ENCODE results near the gene CD99L2.
"Not testable (repeated sequence)": the region's sequence is repeated elsewhere in the genome, so short reads cannot be mapped to it uniquely, and the experiment has no call there.

CD99L2 gene

GRCh38 chrX:150896632-150897031, 1.8 kb downstream of the CD99L2 start:
- DNase-seq (ENCODE audit: low read depth) = no peak

GRCh38 chrX:150893936-150894335, 4.5 kb downstream of the CD99L2 start:
- no peak for DNase-seq (ENCODE audit: low read depth)

DNA sequence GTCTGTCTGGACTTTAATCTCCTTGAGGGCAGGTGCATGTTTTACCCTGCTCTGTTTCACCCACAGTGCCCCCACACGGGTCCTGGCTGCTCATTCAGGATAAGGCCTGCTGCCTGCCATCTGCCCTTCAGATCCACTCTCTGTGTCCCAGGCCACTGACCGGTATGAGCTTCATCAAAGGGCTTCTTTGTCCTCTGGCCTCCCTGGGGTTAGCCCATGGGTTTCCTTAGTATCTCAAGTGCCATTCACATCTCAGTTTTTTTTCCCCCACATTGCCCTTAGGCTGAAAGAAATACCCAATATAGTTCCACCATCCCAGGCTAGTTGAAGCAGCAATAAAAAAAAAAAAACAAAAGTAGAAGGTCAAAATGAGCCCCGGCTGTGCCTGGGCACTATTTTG, 9.3 kb downstream of the CD99L2 start:
- no peak for DNase-seq (ENCODE audit: low read depth)

GRCh38 chrX:150887906-150888465, 10.5 kb downstream of the CD99L2 start:
- DNase-seq (ENCODE audit: low read depth) = no peak

- not testable (repeated sequence) for DNase-seq (ENCODE audit: low read depth)
Measured at GRCh38 chrX:150887268-150887667, 11.2 kb downstream of the CD99L2 start.

GRCh38 chrX:150886381-150886780, 12.1 kb downstream of the CD99L2 start:
- no peak for DNase-seq (ENCODE audit: low read depth)

DNA sequence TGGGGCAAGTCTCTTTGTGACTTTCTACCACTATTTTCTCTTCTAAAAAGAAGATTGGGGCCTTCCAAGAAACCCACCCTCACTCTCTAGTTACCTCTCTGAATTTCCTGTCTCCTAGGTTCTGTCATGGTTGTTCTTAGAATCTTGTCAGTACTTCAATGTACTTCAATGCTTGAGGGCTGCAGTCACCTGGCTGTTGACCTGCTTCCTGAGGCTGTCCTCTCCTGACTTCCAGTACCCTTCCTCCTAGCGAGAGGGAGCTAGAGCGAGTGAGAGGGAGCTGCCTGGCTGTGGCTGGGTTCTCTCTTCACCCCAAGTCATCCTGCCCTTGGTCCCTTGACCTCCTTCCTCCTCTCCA, 17.7 kb downstream of the CD99L2 start:
- DNase-seq (ENCODE audit: low read depth) = no peak

DNA sequence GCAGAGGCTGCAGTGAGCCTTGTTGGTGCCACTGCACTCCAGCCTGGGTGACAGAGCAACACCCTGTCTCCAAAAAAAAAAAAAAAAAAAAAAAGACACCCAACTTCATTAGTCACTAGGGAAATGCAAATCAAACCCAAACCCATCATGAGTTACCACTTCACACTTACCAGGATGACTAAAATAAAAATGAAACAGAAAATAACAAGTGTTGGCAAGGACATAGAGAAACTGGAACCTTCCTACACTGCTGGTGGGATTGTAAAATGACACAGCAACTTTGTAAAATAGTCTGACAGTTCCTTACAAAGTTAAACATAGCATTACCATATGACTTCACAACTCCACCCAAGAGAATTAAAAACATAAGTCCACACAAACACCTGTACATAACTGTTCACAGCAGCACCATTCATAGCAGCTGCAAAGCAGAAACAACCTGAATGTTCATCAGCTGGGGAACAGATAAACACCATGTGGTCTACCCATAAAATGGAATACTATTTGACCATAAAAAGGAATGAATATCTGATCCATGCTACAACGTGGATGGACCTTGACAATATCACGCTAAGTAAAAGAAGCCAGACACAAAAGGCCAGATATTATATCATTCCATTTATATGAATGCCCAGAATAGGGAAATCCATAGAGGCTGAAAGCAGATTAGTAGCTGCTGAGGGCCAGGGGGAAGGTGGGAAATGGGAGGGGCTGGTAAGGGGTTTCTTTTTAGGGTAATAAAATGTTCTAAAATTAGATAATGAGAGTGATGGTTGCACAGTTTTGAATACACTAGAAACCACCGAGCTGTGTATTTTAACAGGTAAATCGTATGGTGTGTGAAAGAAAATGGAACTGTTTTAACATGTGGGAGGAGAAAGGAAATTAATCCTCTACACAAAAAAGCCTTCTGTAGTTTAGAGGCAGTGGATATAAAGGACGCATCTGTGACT, 18.3 kb downstream of the CD99L2 start:
- no peak for DNase-seq (ENCODE audit: low read depth)

GRCh38 chrX:150875621-150876020, 22.8 kb downstream of the CD99L2 start:
- DNase-seq (ENCODE audit: low read depth) = not testable (repeated sequence)

- DNase-seq (ENCODE audit: low read depth) = no peak
Measured at GRCh38 chrX:150874448-150874847, 24.0 kb downstream of the CD99L2 start.

GRCh38 chrX:150873616-150874015, 24.9 kb downstream of the CD99L2 start:
- DNase-seq (ENCODE audit: low read depth) = no peak

DNA sequence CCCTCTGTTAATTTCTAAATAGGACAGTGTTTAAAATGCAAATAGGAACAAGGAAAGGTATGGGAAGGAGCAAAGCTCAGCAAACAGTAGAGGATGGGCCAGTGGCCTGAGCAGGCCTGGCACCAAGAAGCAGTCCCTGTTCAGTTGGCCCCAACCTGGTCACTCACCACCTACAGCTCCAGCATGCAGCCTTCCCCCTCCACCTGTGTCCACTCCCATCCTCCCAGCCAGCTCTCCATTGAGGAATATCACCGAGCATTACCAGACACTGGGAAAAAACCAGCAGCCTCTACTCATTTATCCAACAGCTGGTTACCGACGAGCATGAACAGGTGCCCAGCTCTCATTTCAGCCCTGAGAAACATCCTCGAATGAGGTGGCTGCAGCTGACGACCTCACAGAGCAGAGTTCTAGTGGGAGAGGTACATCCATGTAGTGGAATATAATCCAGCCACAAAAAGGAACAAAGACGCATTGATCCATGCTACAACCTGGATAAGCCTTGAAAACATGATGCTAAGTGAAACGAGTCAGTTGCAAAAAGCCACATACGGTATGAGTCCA, 25.6 kb downstream of the CD99L2 start:
- no peak for DNase-seq (ENCODE audit: low read depth)

DNA sequence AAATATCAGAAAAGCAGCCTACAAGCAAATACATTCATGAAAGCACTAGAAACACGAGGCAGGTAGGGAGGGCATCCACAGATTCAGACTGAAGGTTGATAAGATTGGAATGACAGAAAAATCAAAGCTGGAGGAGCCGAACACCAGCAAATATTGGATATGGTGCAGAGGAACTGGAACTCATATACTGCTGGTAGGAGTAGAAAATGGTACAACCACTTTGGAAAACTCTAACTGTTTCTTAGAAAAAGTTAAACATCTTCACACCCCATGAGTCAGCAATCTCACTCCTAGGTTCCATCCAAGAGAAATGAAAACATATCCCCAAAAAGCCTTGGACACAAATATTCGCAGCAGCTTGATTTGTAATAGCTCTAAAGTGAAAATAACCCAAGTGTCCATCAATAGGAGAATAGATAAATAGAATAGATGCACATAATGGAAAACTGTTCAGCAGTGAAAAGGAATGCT, 27.1 kb downstream of the CD99L2 start:
- no peak for DNase-seq (ENCODE audit: low read depth)

GRCh38 chrX:150870487-150871340, 27.8 kb downstream of the CD99L2 start:
- DNase-seq (ENCODE audit: low read depth) = no peak

- DNase-seq (ENCODE audit: low read depth) = no peak
Measured at GRCh38 chrX:150870029-150870428, 28.4 kb downstream of the CD99L2 start.

GRCh38 chrX:150869450-150869849, 29.0 kb downstream of the CD99L2 start:
- DNase-seq (ENCODE audit: low read depth) = no peak

DNA sequence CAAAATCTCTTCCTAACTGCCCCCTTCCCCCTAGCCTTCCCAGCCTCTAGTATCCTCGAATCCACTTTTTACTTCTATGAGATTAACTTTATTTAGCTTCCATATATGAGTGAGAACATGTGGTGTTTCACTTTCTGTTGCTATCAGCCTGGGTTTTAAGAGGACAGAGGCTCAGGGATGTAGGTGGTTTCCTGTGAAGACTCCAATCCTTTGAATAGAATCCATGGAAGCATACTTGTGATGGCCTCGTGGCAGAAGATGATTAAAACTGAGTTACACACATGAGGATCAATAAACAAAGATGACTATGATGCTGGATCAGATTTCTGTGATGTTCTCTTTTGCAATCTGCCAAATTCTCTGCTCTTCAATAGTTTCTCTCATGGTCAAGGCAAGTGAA, 29.8 kb downstream of the CD99L2 start:
- no peak for DNase-seq (ENCODE audit: low read depth)

GRCh38 chrX:150864127-150864526, 34.3 kb downstream of the CD99L2 start:
- no peak for DNase-seq (ENCODE audit: low read depth)

GRCh38 chrX:150863191-150863590, 35.3 kb downstream of the CD99L2 start:
- no peak for DNase-seq (ENCODE audit: low read depth)

GRCh38 chrX:150857453-150857852, 41.0 kb downstream of the CD99L2 start:
- no peak for DNase-seq (ENCODE audit: low read depth)

- no peak for DNase-seq (ENCODE audit: low read depth)
Measured at GRCh38 chrX:150856785-150857184, 41.7 kb downstream of the CD99L2 start.

DNA sequence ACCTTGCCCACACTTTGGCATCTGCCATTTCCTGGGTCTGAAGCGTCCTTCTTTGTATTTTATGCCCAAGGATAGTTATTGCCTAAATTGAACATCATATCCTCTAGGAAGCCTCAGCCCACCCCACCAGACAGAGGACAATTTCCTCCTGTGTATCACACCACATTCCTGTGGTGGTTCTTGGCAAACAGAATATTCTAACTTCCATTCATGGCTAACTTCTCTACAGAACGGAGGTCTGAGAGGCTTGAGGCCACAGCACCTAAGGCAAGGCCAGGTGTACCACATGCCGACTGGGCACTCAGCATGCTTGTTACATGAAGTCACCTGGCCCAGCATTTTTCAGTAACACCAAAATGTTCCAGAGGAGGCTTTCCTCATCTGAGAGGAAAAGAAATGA, 42.4 kb downstream of the CD99L2 start:
- no peak for DNase-seq (ENCODE audit: low read depth)
